A549 (cell line): Measurements from ENCODE around the gene LARGE1. TPM values are rescaled to one million over a fixed set of nuclear protein-coding genes. Genes with fewer than 3 reads are reported as not detected.

ENCODE experiments used
- ATAC-seq, 2 experiments: fragments of 200-7000 bp in 1 of 2; fragments of >200 bp in 1 of 2; cut with Nextera tagmentation in 1 of 2; cut with Tn5 transposase in 1 of 2; 3 replicates each; pipeline versions ENCODE4 v1.8.0 to v1.9.1; 2018 to 2020; ENCODE audit warnings: mild to moderate bottlenecking in 1 of 2, moderate library complexity in 1 of 2
- CTCF ChIA-PET: fragments of 300-600 bp; sonication (Branson Sonifier 250); formaldehyde crosslinking; extraction: SDS; loops from one replicate; lab custom pipeline; 2021; ENCODE audit warnings: antibody characterized with exemption, inconsistent platforms; lab: Yijun Ruan, JAX
- POLR2A ChIA-PET: fragments of 350-600 bp; formaldehyde crosslinking; extraction: SDS; loops from one replicate; lab custom pipeline; 2021; ENCODE audit warnings: antibody characterized with exemption, inconsistent platforms; lab: Yijun Ruan, JAX
- DNase-seq, 2 experiments: peaks; one replicate each; pipeline versions ENCODE4 v3.0.0 to v3.0.0-alpha.2; 2011 to 2016; ENCODE audit warnings: low read depth in 1 of 2, low spot score in 1 of 2
- FAIRE-seq: peaks from 2 replicates; lab custom pipeline; 2011; peaks lifted over from hg19 to GRCh38; lab: Jason Lieb, UNC
- H3K27ac ChIP-seq, 2 experiments: fragments of >200 bp; sonication (Bioruptor Twin); formaldehyde crosslinking; 3 replicates each; pipeline ENCODE4 v1.5.1; 2016 to 2017
- H3K4me1 ChIP-seq: fragments of >200 bp; sonication (Bioruptor Twin); formaldehyde crosslinking; 3 replicates; pipeline ENCODE4 v1.6.1; 2016
- H3K4me2 ChIP-seq: fragments of >200 bp; sonication (Bioruptor Twin); formaldehyde crosslinking; 3 replicates; pipeline ENCODE4 v1.6.1; 2016
- H3K4me3 ChIP-seq: fragments of >200 bp; sonication (Bioruptor Twin); formaldehyde crosslinking; 3 replicates; pipeline ENCODE4 v1.5.1; 2016
- H3K9me3 ChIP-seq: fragments of >200 bp; sonication (Bioruptor Twin); formaldehyde crosslinking; 3 replicates; pipeline ENCODE4 v1.6.1; 2016
- CBX8 ChIP-seq: fragments of 200-600 bp; sonication (generic); IDR thresholded peaks from 2 replicates; pipeline ENCODE4 v1.6.1; 2016
- CEBPB ChIP-seq, 2 experiments: fragments of >200 bp in 1 of 2; sonication (Bioruptor Twin) in 1 of 2; formaldehyde crosslinking in 1 of 2; IDR thresholded peaks; 2 replicates each; pipeline ENCODE4 v1.6.1; 2012 to 2016
- CHD4 ChIP-seq: fragments of 200-600 bp; sonication (generic); IDR thresholded peaks from 2 replicates; pipeline ENCODE4 v1.6.1; 2016; ENCODE audit warnings: antibody characterized with exemption, mild to moderate bottlenecking, borderline replicate concordance
- EP300 ChIP-seq, 2 experiments: fragments of >200 bp; sonication (Bioruptor Twin); formaldehyde crosslinking; IDR thresholded peaks; 2 replicates in 1 of 2; 3 replicates in 1 of 2; pipeline ENCODE4 v1.6.1; 2016 to 2017
- FOXS1 ChIP-seq: fragments of 250-450 bp; sonication (Bioruptor Pico); IDR thresholded peaks from 2 replicates; pipeline ENCODE4 v1.5.0; 2020; ENCODE audit warnings: mild to moderate bottlenecking, moderate library complexity
- HDAC2 ChIP-seq: fragments of 200-600 bp; sonication (generic); IDR thresholded peaks from 2 replicates; pipeline ENCODE4 v1.6.1; 2016
- HEYL ChIP-seq: fragments of 250-450 bp; sonication (Bioruptor Pico); IDR thresholded peaks from 2 replicates; pipeline ENCODE4 v1.8.0; 2021; ENCODE audit warnings: mild to moderate bottlenecking, moderate library complexity
- HOXA7 ChIP-seq: fragments of 250-450 bp; sonication (Bioruptor Pico); IDR thresholded peaks from 2 replicates; pipeline ENCODE4 v1.5.0; 2020; ENCODE audit warnings: mild to moderate bottlenecking, moderate library complexity
- HOXB5 ChIP-seq: fragments of 250-450 bp; sonication (Bioruptor Pico); IDR thresholded peaks from 2 replicates; pipeline ENCODE4 v1.5.0; 2020; ENCODE audit warnings: mild to moderate bottlenecking, moderate library complexity
- MAFK ChIP-seq: fragments of 450-650 bp; IDR thresholded peaks from 2 replicates; pipeline ENCODE4 v1.6.1; 2014; ENCODE audit not compliant: partially characterized antibody
- MAZ ChIP-seq: fragments of 150-350 bp; IDR thresholded peaks from 2 replicates; pipeline ENCODE4 v1.6.1; 2014; ENCODE audit warnings: antibody characterized with exemption, low read depth, low read length, borderline replicate concordance
- POLR2A ChIP-seq: IDR thresholded peaks from 2 replicates; pipeline ENCODE4 v1.6.1; 2012; ENCODE audit warnings: mild to moderate bottlenecking, low read length
- RCOR1 ChIP-seq: fragments of 150-350 bp; IDR thresholded peaks from 2 replicates; pipeline ENCODE4 v1.6.1; 2014; ENCODE audit warnings: antibody characterized with exemption, low read length, low read depth
- RFX5 ChIP-seq: fragments of 450-650 bp; IDR thresholded peaks from 2 replicates; pipeline ENCODE4 v1.7.1; 2014; ENCODE audit warnings: antibody characterized with exemption, mild to moderate bottlenecking, moderate library complexity
- ZNF302 ChIP-seq: fragments of 250-450 bp; sonication (Bioruptor Pico); IDR thresholded peaks from 2 replicates; pipeline ENCODE4 v1.9.0; 2021; ENCODE audit warnings: inconsistent platforms, mild to moderate bottlenecking, moderate library complexity
- ZSCAN20 ChIP-seq: fragments of 250-450 bp; sonication (Bioruptor Pico); IDR thresholded peaks from 2 replicates; pipeline ENCODE4 v1.8.0; 2022; ENCODE audit warnings: mild to moderate bottlenecking, moderate library complexity
- WGBS: methylation state at CpG from one replicate; pipeline ENCODE4 v1.1.6; 2017; ENCODE audit errors: missing lambda C conversion rate; 5-methylcytosine and 5-hydroxymethylcytosine counted together
- polyA plus RNA-seq, 4 experiments: library from polyadenylated mRNA; depleted of rRNA in 3 of 4; stranded (reverse); fragments of >200 nt; fragmentation: RNase III in 1 of 4; extraction: RNeasy Plus Mini Kit Qiagen cat#74134 plus additional on column Dnase treatment in 1 of 4; gene quantifications; 2 replicates in 3 of 4; 3 replicates in 1 of 4; pipeline ENCODE4 v1.2.3, GENCODE V29; 2011 to 2017
- TF ChIP-seq, protein P1 (sequence below): fragments of 250-450 bp; sonication (Bioruptor Pico); IDR thresholded peaks from 2 replicates; pipeline ENCODE4 v1.5.0; 2020; ENCODE audit warnings: low read depth, mild to moderate bottlenecking, moderate library complexity
- TF ChIP-seq, protein P2 (sequence below): fragments of 200-600 bp; sonication (generic); IDR thresholded peaks from 2 replicates; pipeline ENCODE4 v1.6.1; 2016; ENCODE audit warnings: antibody characterized with exemption, mild to moderate bottlenecking, moderate library complexity
- TF ChIP-seq, protein P3 (sequence below): fragments of 150-350 bp; IDR thresholded peaks from 2 replicates; pipeline ENCODE4 v1.6.1; 2014; ENCODE audit warnings: low read depth, mild to moderate bottlenecking, low read length
- TF ChIP-seq, protein P4 (sequence below): fragments of >200 bp; sonication (Bioruptor Twin); formaldehyde crosslinking; IDR thresholded peaks from 3 replicates; pipeline ENCODE4 v1.5.1; 2016
- TF ChIP-seq, protein P5 (sequence below): IDR thresholded peaks from 2 replicates; pipeline ENCODE4 v1.6.1; 2012

Gene LARGE1
- polyA plus RNA-seq, 2 of the 4 experiments (the other 2 are of a cell fraction), result 2.7 to 5.8 TPM

DNA sequence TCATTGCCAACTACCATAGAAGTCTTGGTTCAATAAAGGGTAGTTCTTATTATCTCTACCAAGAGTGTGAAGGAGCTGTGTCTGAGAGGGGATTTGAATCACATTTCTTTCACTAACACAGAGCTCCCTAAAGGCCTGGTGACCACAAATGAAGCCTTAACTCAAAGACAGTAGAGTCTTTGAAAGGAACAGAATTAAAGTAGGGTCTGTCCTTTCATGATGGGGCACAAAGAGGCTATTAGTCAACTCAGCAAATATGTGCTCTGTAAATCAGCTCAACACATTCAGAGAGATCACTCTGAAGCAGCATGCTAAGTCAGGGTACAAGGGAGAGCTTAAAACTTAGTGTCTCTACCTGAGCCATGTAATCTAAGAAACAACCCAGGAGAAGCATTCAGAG lies 649.7 kb downstream of the LARGE1 start:
- DNase-seq (no peak), ATAC-seq (no peak), FAIRE-seq (no peak)
- H3K4me1 ChIP-seq, result peaks cover 8% of the 10 kb centered on the region; the same call in 1 of the 3 replicates
- no peaks in the 10 kb centered on the region for H3K9me3 ChIP-seq
- no peak overlapping the region for H3K4me2 ChIP-seq
- no peak overlapping the region for H3K4me3 ChIP-seq
- H3K27ac ChIP-seq, result no peak overlapping the region
- CTCF ChIA-PET, result no interaction called here
- POLR2A ChIA-PET, result no interaction called here
- TF ChIP-seq CEBPB (IDR thresholded peaks at IDR 0.05), result no peak
- TF ChIP-seq ZSCAN20 (CRISPR knock-in tag), result no peak
- peak; percentile 57 for TF ChIP-seq MAFK
- no peak for TF ChIP-seq RCOR1
- no peak for TF ChIP-seq MAZ
- no peak for TF ChIP-seq ZNF302 (CRISPR knock-in tag)
- no peak for TF ChIP-seq HDAC2
- TF ChIP-seq, protein P1, sequence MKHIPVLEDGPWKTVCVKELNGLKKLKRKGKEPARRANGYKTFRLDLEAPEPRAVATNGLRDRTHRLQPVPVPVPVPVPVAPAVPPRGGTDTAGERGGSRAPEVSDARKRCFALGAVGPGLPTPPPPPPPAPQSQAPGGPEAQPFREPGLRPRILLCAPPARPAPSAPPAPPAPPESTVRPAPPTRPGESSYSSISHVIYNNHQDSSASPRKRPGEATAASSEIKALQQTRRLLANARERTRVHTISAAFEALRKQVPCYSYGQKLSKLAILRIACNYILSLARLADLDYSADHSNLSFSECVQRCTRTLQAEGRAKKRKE (CRISPR knock-in tag), result no peak

DNA sequence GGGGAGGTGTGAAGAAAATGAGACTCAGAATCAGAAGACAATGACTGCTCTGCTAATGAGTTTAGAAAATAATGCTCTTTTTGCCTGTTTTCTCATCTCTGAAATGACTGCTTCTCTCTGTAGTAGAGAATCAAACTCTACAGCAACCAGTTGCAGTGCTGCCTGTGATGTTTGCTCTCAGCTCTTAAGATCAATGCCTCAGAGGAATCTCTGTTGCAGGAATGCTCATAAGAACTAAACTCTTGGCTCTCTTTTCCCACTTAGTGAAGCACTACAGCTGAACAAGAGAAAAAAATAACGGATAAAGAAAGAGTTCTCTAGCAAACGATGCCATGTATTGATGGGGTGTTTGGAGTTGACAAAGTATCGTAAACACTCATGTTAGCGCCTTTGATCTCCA lies 658.6 kb downstream of the LARGE1 start:
- Histone ChIP-seq H3K27ac (no peak overlapping the region), H3K4me1 (no peaks in the 10 kb centered on the region), H3K4me3 (no peak overlapping the region), H3K4me2 (no peak overlapping the region), H3K9me3 (no peaks in the 10 kb centered on the region)
- ATAC-seq (no peak), FAIRE-seq (no peak), DNase-seq (no peak)
- TF ChIP-seq EP300 (IDR thresholded peaks at IDR 0.05) (no peak), RFX5 (no peak), HOXA7 (CRISPR knock-in tag) (no peak), ZSCAN20 (CRISPR knock-in tag) (no peak), ZNF302 (CRISPR knock-in tag) (no peak), MAZ (no peak), POLR2A (no peak), HOXB5 (CRISPR knock-in tag) (no peak), CBX8 (no peak), FOXS1 (CRISPR knock-in tag) (no peak), HEYL (CRISPR knock-in tag) (no peak), CHD4 (no peak)
- TF ChIP-seq, protein P2, sequence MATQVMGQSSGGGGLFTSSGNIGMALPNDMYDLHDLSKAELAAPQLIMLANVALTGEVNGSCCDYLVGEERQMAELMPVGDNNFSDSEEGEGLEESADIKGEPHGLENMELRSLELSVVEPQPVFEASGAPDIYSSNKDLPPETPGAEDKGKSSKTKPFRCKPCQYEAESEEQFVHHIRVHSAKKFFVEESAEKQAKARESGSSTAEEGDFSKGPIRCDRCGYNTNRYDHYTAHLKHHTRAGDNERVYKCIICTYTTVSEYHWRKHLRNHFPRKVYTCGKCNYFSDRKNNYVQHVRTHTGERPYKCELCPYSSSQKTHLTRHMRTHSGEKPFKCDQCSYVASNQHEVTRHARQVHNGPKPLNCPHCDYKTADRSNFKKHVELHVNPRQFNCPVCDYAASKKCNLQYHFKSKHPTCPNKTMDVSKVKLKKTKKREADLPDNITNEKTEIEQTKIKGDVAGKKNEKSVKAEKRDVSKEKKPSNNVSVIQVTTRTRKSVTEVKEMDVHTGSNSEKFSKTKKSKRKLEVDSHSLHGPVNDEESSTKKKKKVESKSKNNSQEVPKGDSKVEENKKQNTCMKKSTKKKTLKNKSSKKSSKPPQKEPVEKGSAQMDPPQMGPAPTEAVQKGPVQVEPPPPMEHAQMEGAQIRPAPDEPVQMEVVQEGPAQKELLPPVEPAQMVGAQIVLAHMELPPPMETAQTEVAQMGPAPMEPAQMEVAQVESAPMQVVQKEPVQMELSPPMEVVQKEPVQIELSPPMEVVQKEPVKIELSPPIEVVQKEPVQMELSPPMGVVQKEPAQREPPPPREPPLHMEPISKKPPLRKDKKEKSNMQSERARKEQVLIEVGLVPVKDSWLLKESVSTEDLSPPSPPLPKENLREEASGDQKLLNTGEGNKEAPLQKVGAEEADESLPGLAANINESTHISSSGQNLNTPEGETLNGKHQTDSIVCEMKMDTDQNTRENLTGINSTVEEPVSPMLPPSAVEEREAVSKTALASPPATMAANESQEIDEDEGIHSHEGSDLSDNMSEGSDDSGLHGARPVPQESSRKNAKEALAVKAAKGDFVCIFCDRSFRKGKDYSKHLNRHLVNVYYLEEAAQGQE, result no peak
- TF ChIP-seq, protein P3, sequence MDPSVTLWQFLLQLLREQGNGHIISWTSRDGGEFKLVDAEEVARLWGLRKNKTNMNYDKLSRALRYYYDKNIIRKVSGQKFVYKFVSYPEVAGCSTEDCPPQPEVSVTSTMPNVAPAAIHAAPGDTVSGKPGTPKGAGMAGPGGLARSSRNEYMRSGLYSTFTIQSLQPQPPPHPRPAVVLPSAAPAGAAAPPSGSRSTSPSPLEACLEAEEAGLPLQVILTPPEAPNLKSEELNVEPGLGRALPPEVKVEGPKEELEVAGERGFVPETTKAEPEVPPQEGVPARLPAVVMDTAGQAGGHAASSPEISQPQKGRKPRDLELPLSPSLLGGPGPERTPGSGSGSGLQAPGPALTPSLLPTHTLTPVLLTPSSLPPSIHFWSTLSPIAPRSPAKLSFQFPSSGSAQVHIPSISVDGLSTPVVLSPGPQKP, result no peak
- TF ChIP-seq, protein P4, sequence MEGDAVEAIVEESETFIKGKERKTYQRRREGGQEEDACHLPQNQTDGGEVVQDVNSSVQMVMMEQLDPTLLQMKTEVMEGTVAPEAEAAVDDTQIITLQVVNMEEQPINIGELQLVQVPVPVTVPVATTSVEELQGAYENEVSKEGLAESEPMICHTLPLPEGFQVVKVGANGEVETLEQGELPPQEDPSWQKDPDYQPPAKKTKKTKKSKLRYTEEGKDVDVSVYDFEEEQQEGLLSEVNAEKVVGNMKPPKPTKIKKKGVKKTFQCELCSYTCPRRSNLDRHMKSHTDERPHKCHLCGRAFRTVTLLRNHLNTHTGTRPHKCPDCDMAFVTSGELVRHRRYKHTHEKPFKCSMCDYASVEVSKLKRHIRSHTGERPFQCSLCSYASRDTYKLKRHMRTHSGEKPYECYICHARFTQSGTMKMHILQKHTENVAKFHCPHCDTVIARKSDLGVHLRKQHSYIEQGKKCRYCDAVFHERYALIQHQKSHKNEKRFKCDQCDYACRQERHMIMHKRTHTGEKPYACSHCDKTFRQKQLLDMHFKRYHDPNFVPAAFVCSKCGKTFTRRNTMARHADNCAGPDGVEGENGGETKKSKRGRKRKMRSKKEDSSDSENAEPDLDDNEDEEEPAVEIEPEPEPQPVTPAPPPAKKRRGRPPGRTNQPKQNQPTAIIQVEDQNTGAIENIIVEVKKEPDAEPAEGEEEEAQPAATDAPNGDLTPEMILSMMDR, result no peak
- TF ChIP-seq, protein P5, sequence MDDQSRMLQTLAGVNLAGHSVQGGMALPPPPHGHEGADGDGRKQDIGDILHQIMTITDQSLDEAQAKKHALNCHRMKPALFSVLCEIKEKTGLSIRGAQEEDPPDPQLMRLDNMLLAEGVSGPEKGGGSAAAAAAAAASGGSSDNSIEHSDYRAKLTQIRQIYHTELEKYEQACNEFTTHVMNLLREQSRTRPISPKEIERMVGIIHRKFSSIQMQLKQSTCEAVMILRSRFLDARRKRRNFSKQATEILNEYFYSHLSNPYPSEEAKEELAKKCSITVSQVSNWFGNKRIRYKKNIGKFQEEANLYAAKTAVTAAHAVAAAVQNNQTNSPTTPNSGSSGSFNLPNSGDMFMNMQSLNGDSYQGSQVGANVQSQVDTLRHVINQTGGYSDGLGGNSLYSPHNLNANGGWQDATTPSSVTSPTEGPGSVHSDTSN, result no peak
- 58% methylated on average over 4 of the region's 4 CpGs for WGBS
- ChIA-PET CTCF (no interaction called here), POLR2A (no interaction called here)
